ENCODE results near the gene FAT3.

- no peak for TF ChIP-seq CTCF (conservative IDR thresholded peaks at IDR 0.05; ENCODE audit: low read depth, low read length)
- no peak for TF ChIP-seq EZH2 (IDR thresholded peaks at IDR 0.05; ENCODE audit: borderline replicate concordance, low read depth, low read length, poor library complexity, severe bottlenecking)
These were observed 24.6 kb upstream of the FAT3 start for GRCh38 chr11:92199991-92200390.

Measured in A673 (cell line).